GM19324 (cell line): ENCODE data around the gene ANAPC7.
"Not testable (repeated sequence)": the region's sequence is repeated elsewhere in the genome, so short reads cannot be mapped to it uniquely, and the experiment has no call there.

Experiments used
- ATAC-seq: cut with Tn5 transposase; IDR thresholded peaks from one replicate; pipeline ENCODE4 v1.9.1; 2021; ENCODE audit warnings: mild to moderate bottlenecking, moderate library complexity; ENCODE audit not compliant: unreplicated experiment, low FRiP score

ANAPC7 gene

GRCh38 chr12:110403146-110403975 lies at the start of gene ANAPC7:
Gene ANAPC7, minus strand, starts transcription at chr12:110403708. Its CDS starts 81 bp downstream, at chr12:110403627.
- ATAC-seq: peak; percentile 84

- ATAC-seq: no peak
Observed at GRCh38 chr12:110451263-110451662, 47.8 kb upstream of the ANAPC7 start.

GRCh38 chr12:110449799-110450497 lies 46.4 kb upstream of the ANAPC7 start, which contains the start of gene ARPC3:
Gene ARPC3, minus strand, starts transcription at chr12:110450337. Its CDS starts 77 bp downstream, at chr12:110450260.
- ATAC-seq: peak; percentile 93

GRCh38 chr12:110444455-110444854 lies 40.9 kb upstream of the ANAPC7 start:
- ATAC-seq: no peak

GRCh38 chr12:110436231-110436630 lies 32.7 kb upstream of the ANAPC7 start:
- no peak for ATAC-seq

GRCh38 chr12:110431957-110432587 lies 28.6 kb upstream of the ANAPC7 start:
- no peak for ATAC-seq

- ATAC-seq: not testable (repeated sequence)
Observed at GRCh38 chr12:110429676-110430075, 26.2 kb upstream of the ANAPC7 start.

GRCh38 chr12:110426406-110426805 lies 22.9 kb upstream of the ANAPC7 start:
- no peak for ATAC-seq

- no peak for ATAC-seq
Observed at GRCh38 chr12:110424237-110424636, 20.7 kb upstream of the ANAPC7 start.

GRCh38 chr12:110421701-110422100 lies 18.2 kb upstream of the ANAPC7 start:
- ATAC-seq: no peak

GRCh38 chr12:110421159-110421661 lies 17.7 kb upstream of the ANAPC7 start:
- no peak for ATAC-seq

- ATAC-seq: not testable (repeated sequence)
Observed at GRCh38 chr12:110420644-110421043, 17.1 kb upstream of the ANAPC7 start.

GRCh38 chr12:110417113-110417512 lies 13.6 kb upstream of the ANAPC7 start:
- not testable (repeated sequence) for ATAC-seq

GRCh38 chr12:110410086-110410485 lies 6.6 kb upstream of the ANAPC7 start:
- ATAC-seq: not testable (repeated sequence)

GRCh38 chr12:110405126-110405662 lies 1.7 kb upstream of the ANAPC7 start:
- ATAC-seq: not testable (repeated sequence)

GRCh38 chr12:110403976-110404682 lies 621 bp upstream of the ANAPC7 start:
- peak; percentile 61 for ATAC-seq

GRCh38 chr12:110382683-110383082 lies 20.8 kb downstream of the ANAPC7 start:
- no peak for ATAC-seq

- ATAC-seq: no peak
Observed at GRCh38 chr12:110379631-110380030, 23.9 kb downstream of the ANAPC7 start.

- ATAC-seq: no peak
Observed at GRCh38 chr12:110379197-110379596, 24.3 kb downstream of the ANAPC7 start.
